ENCODE results near the gene NFXL1.
"Not testable (repeated sequence)": the region's sequence is repeated elsewhere in the genome, so short reads cannot be mapped to it uniquely, and the experiment has no call there.

NFXL1 gene

GRCh38 chr4:47914220-47914925 lies at the start of gene NFXL1:
TSS of gene NFXL1 (minus strand) at chr4:47914583. CDS start at chr4:47914203, 380 bp downstream.
- intact Hi-C loops (cut with DNase I): loop anchor here (10.0 kb wide), 1 partner anchor 430 kb away; the partner anchor contains the start of gene ATP10D
- peak; percentile 95 to 100 (median 97) for DNase-seq

DNA sequence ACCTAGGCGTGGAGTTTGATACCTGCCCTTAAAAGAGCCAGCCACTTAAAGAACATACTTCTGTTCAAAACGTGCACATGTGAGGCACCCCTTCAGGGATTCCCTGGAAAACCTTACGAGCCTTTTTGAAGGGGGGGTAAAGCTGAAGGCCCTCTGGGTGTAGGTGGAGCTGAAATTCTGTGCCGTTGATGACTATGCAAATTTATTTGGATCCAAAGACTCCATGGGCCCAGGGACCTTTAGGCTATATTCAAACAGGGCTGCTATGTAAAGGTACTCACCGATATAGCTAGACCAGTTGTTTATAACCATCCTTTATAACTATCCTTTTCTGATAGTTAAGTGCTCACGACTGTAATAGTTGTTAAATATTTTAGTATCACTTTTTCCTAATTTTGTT lies 40.3 kb upstream of the NFXL1 start:
- no peak for DNase-seq
- intact Hi-C loops (cut with DNase I): no loop called here

GRCh38 chr4:47954245-47954644 lies 39.9 kb upstream of the NFXL1 start:
- DNase-seq: no peak
- intact Hi-C loops (cut with DNase I): no loop called here

- intact Hi-C loops (cut with DNase I): no loop called here
- no peak for DNase-seq
Observed at GRCh38 chr4:47945930-47946726, 31.7 kb upstream of the NFXL1 start.

DNA sequence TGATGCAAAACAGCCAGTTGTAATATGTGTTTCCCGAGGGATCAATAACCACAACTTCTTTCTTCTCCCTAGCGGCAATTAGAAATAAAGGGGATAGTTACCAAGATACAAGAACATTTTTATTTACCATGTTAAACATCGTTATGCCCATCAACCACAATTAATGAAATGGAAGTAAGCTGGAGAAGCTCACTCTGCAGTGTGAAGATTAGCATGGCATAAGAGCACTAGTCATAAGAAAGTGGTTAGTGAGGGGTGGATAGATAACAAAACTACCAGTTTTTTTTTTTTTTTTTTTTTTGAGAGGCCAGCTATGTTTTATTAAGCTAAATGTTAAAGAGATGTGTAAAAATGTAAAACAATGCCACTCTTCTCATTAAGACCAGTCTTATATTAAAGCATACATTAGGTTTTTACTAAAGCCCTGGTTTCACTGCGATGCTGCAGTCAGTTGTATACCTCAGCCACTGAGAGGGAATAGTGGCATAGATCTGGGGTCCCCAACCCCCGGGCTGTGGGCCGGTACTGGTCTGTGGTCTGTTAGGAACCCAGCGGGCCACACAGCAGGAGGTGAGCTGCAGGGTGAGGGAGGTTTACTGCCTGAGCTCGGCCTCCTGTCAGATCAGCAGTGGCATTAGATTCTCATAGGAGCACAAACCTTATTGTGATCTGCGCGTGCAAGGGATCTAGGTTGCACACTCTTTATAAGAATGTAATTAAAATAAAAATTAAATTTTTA lies 27.9 kb upstream of the NFXL1 start:
- DNase-seq: no peak

GRCh38 chr4:47939456-47939855 lies 25.1 kb upstream of the NFXL1 start:
- intact Hi-C loops (cut with DNase I): no loop called here
- no peak for DNase-seq

More for the DNA sequence above, 27.9 kb upstream of the NFXL1 start:
- intact Hi-C loops (cut with DNase I): no loop called here

DNA sequence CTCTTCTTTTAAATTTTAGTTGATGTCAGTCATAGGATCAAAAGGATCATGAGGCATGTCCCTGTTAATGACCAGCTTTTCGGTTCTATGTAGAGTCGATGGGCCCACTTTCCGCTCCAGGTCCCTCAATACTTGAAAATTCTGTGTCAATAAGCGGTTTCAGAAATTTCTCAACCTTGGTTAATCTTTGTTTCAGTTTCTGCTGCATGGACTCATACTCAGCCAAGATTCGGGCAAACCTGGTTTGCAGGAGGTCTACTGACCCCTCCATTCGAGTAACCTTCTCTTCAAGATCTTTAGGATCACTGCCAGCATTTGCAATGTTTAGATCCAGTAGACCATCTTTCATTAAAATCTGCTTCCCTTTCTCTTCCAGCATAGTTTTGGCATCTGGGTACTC lies 22.0 kb upstream of the NFXL1 start:
- DNase-seq: no peak
- intact Hi-C loops (cut with DNase I): no loop called here

DNA sequence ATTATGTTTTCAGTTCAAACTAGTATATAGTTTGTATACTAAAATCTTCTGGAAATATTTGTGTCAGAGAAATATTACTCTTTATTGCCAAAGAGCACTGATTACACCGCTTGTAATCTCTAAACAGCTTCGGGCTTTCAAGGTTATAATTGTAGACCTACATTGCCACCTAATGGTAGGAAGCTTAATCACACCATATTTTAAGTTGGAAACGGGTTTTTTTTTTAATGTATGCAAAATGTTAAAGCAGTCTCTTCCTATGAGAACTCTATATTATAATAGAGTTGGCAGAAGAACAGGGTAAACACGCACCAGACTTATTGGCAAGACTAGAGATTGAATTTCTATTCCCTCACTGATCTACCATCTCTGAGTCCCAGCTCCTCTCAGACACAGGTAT lies 19.5 kb upstream of the NFXL1 start:
- intact Hi-C loops (cut with DNase I): loop anchor here (2.0 kb wide), 1 partner anchor 265 kb away; no protein-coding TSS in a partner anchor
- no peak for DNase-seq

DNA sequence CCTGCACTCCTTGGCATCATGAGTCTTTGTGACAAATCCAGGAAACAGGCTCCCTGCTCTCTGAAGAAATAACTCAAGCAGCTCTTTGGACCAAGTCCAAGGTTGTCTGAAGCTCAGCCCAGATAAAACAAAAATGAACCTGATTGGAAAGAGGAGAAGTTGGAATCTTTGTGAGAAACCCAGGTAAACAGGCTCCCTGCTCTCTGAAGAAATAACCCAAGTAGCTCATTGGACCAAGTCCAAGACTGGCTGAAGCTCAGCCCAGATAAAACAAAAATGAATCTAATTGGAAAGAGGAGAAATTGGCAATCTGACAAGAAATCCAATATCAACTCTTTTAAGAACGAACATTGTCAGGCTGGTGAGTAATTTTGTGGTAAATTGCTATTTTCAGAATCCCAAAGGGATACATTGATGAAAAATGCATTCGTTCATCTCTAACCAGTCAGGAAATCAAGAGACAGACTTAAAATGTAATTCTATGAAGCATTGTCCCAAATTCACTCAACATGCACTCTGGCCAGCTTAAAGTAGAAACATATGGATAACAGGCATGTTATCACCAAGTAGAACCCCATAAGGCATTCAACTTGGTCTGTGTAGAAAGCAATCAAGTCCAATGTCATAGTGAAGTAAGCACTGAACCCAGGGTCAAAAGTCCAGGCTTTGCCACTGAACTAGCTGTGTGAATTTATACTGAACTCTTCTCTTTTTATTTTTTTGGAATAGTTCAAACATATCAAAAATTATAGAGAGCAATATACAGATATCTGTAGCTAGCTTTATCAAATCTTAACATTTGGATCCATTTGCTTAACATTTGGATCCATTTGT lies 16.8 kb upstream of the NFXL1 start:
- no peak for DNase-seq
- intact Hi-C loops (cut with DNase I): no loop called here

- intact Hi-C loops (cut with DNase I): loop anchor here (5.0 kb wide), 1 partner anchor 158 kb away; no protein-coding TSS in a partner anchor
Observed at GRCh38 chr4:47929682-47930201, 15.4 kb upstream of the NFXL1 start.

DNA sequence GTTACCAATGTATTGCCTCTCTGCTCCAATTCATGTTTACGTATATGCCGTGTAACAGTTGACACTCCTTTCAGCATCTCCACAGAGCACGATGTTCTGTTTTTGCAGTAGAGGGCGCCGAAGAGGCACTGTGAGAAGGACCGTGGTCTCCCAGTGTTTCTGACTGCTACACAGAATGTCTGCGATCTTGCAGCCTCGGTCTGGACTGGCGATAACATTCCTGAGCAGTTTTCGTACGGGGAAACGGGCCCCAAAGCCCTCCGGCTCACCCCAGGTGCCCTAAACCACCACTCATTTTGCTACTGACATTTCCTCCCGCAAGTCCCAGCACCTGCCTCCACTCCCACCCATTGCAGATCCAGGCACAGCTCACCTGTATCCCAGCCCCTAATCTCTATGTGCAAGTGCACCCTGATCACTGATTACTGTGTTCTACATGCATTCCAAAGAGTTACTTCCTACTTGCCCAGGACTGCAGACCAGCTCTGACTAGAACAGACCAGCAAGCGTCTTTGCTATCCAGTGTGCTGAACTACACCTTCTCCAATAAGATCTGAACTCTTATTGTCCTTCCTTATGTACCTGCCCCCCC lies 12.4 kb upstream of the NFXL1 start:
- DNase-seq: peak in 9 of 10 donors; percentile 30 to 94 (median 59)
- intact Hi-C loops (cut with DNase I): loop anchor here (5.0 kb wide), 1 partner anchor 161 kb away; no protein-coding TSS in a partner anchor

More at GRCh38 chr4:47929682-47930201, 15.4 kb upstream of the NFXL1 start:
- no peak for DNase-seq

DNA sequence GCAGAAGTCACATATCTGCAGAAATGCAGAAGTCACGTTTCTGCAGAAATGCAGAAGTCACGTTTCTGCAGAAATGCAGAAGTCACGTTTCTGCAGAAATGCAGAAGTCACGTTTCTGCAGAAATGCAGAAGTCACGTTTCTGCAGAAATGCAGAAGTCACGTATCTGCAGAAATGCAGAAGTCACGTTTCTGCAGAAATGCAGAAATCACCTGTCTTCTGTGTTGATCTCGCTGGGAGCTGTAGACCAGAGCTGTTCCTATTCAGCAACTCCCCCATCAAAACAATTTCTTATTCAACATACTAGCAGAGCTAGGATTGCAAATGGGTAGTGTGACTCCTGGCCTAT lies 8.9 kb upstream of the NFXL1 start:
- intact Hi-C loops (cut with DNase I): not testable (repeated sequence)

DNA sequence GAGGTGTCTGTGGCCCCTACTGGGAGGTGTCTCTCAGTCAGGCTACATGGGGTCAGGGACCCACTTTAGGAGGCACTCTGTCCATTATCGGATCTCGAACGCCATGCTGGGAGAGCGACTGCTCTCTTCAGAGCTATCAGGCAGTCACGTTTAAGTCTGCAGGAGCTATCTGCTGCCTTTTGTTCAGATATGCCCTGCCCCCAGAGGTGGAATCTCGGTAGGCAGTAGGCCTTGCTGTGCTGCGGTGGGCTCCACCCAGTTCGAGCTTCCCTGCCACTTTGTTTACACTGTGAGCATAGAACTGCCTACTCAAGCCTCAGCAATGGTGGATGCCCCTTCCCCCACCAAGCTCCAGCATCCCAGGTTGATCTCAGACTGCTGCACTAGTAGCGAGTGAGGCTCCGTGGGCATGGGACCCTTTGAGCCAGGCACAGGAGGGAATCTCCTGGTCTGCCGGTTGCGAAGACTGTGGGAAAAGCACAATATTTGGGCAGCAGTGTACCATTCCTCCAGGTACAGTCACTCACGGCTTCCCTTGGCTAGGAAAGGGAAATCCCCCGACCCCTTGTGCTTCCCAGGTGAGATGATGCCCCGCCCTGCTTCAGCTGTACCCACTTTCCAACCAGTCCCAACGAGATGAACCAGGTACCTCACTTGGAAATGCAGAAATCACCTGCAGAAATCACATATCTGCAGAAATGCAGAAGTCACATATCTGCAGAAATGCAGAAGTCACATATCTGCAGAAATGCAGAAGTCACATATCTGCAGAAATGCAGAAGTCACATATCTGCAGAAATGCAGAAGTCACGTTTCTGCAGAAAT lies 8.3 kb upstream of the NFXL1 start:
- DNase-seq: peak in 1 of 10 donors; percentile 62
- intact Hi-C loops (cut with DNase I): not testable (repeated sequence)

More for the DNA sequence above, 8.9 kb upstream of the NFXL1 start:
- DNase-seq: not testable (repeated sequence)

- DNase-seq: not testable (repeated sequence)
- intact Hi-C loops (cut with DNase I): loop anchor here (10.0 kb wide), 1 partner anchor 432 kb away; the partner anchor contains the start of gene ATP10D
Observed at GRCh38 chr4:47917163-47917562, 2.8 kb upstream of the NFXL1 start.

GRCh38 chr4:47915378-47915777 lies 995 bp upstream of the NFXL1 start:
- DNase-seq: no peak
- intact Hi-C loops (cut with DNase I): loop anchor here (10.0 kb wide), 1 partner anchor 431 kb away; the partner anchor contains the start of gene ATP10D

- no peak for DNase-seq
- intact Hi-C loops (cut with DNase I): loop anchor here (10.0 kb wide), 1 partner anchor 430 kb away; the partner anchor contains the start of gene ATP10D
Observed at GRCh38 chr4:47914926-47915237, 499 bp upstream of the NFXL1 start.

GRCh38 chr4:47913861-47914219 lies 543 bp downstream of the NFXL1 start:
- intact Hi-C loops (cut with DNase I): loop anchor here (10.0 kb wide), 1 partner anchor 429 kb away; the partner anchor contains the start of gene ATP10D
- DNase-seq: peak in 9 of 10 donors; percentile 17 to 88 (median 34)

- intact Hi-C loops (cut with DNase I): loop anchor here (10.0 kb wide), 1 partner anchor 429 kb away; the partner anchor contains the start of gene ATP10D
Observed at GRCh38 chr4:47913330-47913729, 1.1 kb downstream of the NFXL1 start.

More at GRCh38 chr4:47913330-47913729, 1.1 kb downstream of the NFXL1 start:
- DNase-seq: no peak
